Measurements from ENCODE around the gene CGREF1. TPM values are rescaled to one million over a fixed set of nuclear protein-coding genes. Genes with fewer than 3 reads are reported as not detected.

CGREF1 gene
- total RNA-seq, 5 donors from 2014 or later (not counting 1 experiment from before 2014, with no cell fraction given) = 0.21 to 1.1 (median 0.34) TPM; not detected in 1

- ATAC-seq (replicated peaks in 1 of 4) = no peak
- Mint-ChIP-seq H3K9me3 (no peaks in the 10 kb centered on the region), H3K4me3 (peak overlapping the region; percentile 66 to 84 (median 80)), H3K4me1 (peaks cover 33 to 37% (median 35%) of the 10 kb centered on the region in 3 donors), H3K27me3 (no peaks in the 10 kb centered on the region), H3K27ac (peak overlapping the region; percentile 11 to 27), H3K36me3 (no peaks in the 10 kb centered on the region)
- H3K36me3 ChIP-seq (ENCODE audit: control insufficient read depth in 2 of 2, extremely low read depth in 1 of 2, insufficient read depth in 1 of 2, low read length in 1 of 2) = no peaks in the 10 kb centered on the region
- POLR2A ChIA-PET = no interaction called here
- H3K27ac ChIP-seq (ENCODE audit: low read length) = no peak overlapping the region
- no peak for DNase-seq
- CTCF ChIA-PET = no interaction called here
- peaks cover 0 to 4% of the 10 kb centered on the region in 2 experiments for H3K27me3 ChIP-seq (replicated peaks in 1 of 2; ENCODE audit: control insufficient read depth in 2 of 2, extremely low read depth in 1 of 2, insufficient read depth in 2 of 2, low read length in 1 of 2)
- H3K4me3 ChIP-seq (ENCODE audit: control insufficient read depth in 1 of 2, extremely low read depth in 1 of 2, low read length in 1 of 2) = no peak overlapping the region
- no peaks in the 10 kb centered on the region for H3K9me3 ChIP-seq
- peaks cover 9 to 54% of the 10 kb centered on the region in 2 experiments for H3K4me1 ChIP-seq (ENCODE audit: control insufficient read depth in 1 of 2, extremely low read depth in 1 of 2, insufficient read depth in 2 of 2, low read length in 2 of 2)
- WGBS (ENCODE audit: insufficient coverage) = 92% methylated on average over 2 of the region's 6 CpGs
Observed at GRCh38 chr2:27084297-27085061, 34.4 kb downstream of the CGREF1 start.

DNA sequence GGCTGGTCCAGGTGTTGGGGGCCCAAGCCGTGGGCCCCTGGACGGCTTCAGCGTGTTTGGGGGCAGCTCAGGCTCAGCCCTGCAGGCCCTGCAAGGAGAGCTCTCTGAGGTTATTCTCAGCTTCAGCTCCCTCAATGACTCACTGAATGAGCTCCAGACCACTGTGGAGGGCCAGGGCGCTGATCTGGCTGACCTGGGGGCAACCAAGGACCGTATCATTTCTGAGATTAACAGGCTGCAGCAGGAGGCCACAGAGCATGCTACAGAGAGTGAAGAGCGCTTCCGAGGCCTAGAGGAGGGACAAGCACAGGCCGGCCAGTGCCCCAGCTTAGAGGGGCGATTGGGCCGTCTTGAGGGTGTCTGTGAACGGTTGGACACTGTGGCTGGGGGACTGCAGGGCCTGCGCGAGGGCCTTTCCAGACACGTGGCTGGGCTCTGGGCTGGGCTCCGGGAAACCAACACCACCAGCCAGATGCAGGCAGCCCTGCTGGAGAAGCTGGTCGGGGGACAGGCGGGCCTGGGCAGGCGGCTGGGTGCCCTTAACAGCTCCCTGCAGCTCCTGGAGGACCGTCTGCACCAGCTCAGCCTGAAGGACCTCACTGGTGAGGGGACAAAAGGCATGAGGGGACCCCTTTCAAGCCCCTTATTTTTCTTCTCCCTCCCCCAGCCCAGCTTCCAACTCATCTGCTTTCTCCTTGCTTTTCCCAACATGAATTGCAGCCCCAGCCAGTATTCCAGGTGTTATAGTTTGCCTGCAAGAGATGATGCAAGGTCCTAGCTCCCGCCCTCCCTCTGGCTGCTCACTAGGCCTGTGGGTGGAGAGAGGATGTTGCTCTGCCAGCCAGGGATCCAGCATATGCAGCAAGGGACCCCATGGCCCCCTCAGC is 35.3 kb downstream of the CGREF1 start:
- Mint-ChIP-seq H3K9me3 (no peaks in the 10 kb centered on the region), H3K36me3 (no peaks in the 10 kb centered on the region), H3K4me1 (peaks cover 33 to 37% (median 35%) of the 10 kb centered on the region in 3 donors), H3K27me3 (no peaks in the 10 kb centered on the region), H3K27ac (peak overlapping the region in 1 of 2 donors; percentile 48), H3K4me3 (peak overlapping the region in 2 of 3 donors; percentile 28 to 41)
- Histone ChIP-seq H3K4me1 (ENCODE audit: control insufficient read depth in 1 of 2, extremely low read depth in 1 of 2, insufficient read depth in 2 of 2, low read length in 2 of 2) (peaks cover 9 to 54% of the 10 kb centered on the region in 2 experiments), H3K27me3 (replicated peaks in 1 of 2; ENCODE audit: control insufficient read depth in 2 of 2, extremely low read depth in 1 of 2, insufficient read depth in 2 of 2, low read length in 1 of 2) (no peaks in the 10 kb centered on the region), H3K4me3 (ENCODE audit: control insufficient read depth in 1 of 2, extremely low read depth in 1 of 2, low read length in 1 of 2) (no peak overlapping the region), H3K36me3 (ENCODE audit: control insufficient read depth in 2 of 2, extremely low read depth in 1 of 2, insufficient read depth in 1 of 2, low read length in 1 of 2) (no peaks in the 10 kb centered on the region), H3K9me3 (no peaks in the 10 kb centered on the region), H3K27ac (ENCODE audit: low read length) (no peak overlapping the region)
- no peak for ATAC-seq (replicated peaks in 1 of 4)
- WGBS (ENCODE audit: insufficient coverage) = 98% methylated on average over 19 of the region's 20 CpGs
- ChIA-PET CTCF (no interaction called here), POLR2A (interaction anchor here in 1 of 2 donors (0.5 kb wide), 1 partner anchor 107 kb away, joined by 3 read pairs; no protein-coding TSS in a partner anchor)
- DNase-seq = no peak

DNA sequence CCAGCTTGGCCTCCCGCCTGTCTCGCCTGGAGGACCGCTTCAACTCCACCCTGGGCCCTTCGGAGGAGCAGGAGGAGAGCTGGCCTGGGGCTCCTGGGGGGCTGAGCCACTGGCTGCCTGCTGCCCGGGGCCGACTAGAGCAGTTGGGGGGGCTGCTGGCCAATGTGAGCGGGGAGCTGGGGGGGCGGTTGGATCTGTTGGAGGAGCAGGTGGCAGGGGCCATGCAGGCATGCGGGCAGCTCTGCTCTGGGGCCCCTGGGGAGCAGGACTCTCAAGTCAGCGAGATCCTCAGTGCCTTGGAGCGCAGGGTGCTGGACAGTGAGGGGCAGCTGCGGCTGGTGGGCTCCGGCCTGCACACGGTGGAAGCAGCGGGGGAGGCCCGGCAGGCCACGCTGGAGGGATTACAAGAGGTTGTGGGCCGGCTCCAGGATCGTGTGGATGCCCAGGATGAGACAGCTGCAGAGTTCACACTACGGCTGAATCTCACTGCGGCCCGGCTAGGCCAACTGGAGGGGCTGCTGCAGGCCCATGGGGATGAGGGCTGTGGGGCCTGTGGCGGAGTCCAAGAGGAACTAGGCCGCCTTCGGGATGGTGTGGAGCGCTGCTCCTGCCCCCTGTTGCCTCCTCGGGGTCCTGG is 36.0 kb downstream of the CGREF1 start:
- Histone ChIP-seq H3K27me3 (replicated peaks in 1 of 2; ENCODE audit: control insufficient read depth in 2 of 2, extremely low read depth in 1 of 2, insufficient read depth in 2 of 2, low read length in 1 of 2) (no peaks in the 10 kb centered on the region), H3K36me3 (ENCODE audit: control insufficient read depth in 2 of 2, extremely low read depth in 1 of 2, insufficient read depth in 1 of 2, low read length in 1 of 2) (no peaks in the 10 kb centered on the region), H3K9me3 (no peaks in the 10 kb centered on the region), H3K4me3 (ENCODE audit: control insufficient read depth in 1 of 2, extremely low read depth in 1 of 2, low read length in 1 of 2) (no peak overlapping the region), H3K4me1 (ENCODE audit: control insufficient read depth in 1 of 2, extremely low read depth in 1 of 2, insufficient read depth in 2 of 2, low read length in 2 of 2) (peaks cover 9 to 54% of the 10 kb centered on the region in 2 experiments), H3K27ac (ENCODE audit: low read length) (no peak overlapping the region)
- H3K9me3 Mint-ChIP-seq = no peaks in the 10 kb centered on the region
- H3K4me1 Mint-ChIP-seq = peaks cover 33 to 37% (median 35%) of the 10 kb centered on the region in 3 donors
- no peaks in the 10 kb centered on the region for H3K27me3 Mint-ChIP-seq
- H3K4me3 Mint-ChIP-seq = no peak overlapping the region
- POLR2A ChIA-PET = interaction anchor here in 1 of 2 donors (0.5 kb wide), 1 partner anchor 107 kb away, joined by 3 read pairs; no protein-coding TSS in a partner anchor
- CTCF ChIA-PET = no interaction called here
- H3K27ac Mint-ChIP-seq = no peak overlapping the region
- WGBS (ENCODE audit: insufficient coverage) = 92% methylated on average over 26 of the region's 27 CpGs
- ATAC-seq (replicated peaks in 1 of 4) (no peak), DNase-seq (no peak)
- H3K36me3 Mint-ChIP-seq = no peaks in the 10 kb centered on the region

DNA sequence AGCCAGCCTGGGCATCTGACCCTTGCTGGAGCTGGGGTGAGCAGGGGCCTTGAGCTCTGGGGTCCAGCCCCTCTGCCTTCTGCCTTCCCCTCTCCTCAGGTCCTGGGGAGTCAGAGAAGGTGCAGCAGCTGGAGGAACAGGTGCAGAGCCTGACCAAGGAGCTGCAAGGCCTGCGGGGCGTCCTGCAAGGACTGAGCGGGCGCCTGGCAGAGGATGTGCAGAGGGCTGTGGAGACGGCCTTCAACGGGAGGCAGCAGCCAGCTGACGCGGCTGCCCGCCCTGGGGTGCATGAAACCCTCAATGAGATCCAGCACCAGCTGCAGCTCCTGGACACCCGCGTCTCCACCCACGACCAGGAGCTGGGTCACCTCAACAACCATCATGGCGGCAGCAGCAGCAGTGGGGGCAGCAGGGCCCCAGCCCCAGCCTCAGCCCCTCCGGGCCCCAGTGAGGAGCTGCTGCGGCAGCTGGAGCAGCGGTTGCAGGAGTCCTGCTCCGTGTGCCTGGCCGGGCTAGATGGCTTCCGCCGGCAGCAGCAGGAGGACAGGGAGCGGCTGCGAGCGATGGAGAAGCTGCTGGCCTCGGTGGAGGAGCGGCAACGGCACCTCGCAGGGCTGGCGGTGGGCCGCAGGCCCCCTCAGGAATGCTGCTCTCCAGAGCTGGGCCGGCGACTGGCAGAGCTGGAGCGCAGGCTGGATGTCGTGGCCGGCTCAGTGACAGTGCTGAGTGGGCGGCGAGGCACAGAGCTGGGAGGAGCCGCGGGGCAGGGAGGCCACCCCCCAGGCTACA is 36.8 kb downstream of the CGREF1 start:
- peaks cover 28 to 37% (median 28%) of the 10 kb centered on the region in 3 donors for H3K4me1 Mint-ChIP-seq
- peaks cover 7 to 52% of the 10 kb centered on the region in 2 experiments for H3K4me1 ChIP-seq (ENCODE audit: control insufficient read depth in 1 of 2, extremely low read depth in 1 of 2, insufficient read depth in 2 of 2, low read length in 2 of 2)
- DNase-seq (no peak), ATAC-seq (replicated peaks in 1 of 4) (no peak)
- peak overlapping the region; percentile 99 to 100 for H3K27ac Mint-ChIP-seq
- H3K36me3 Mint-ChIP-seq = no peaks in the 10 kb centered on the region
- CTCF ChIA-PET = interaction anchor here in 1 of 2 donors (0.7 to 1.6 kb wide), 2 partner anchors 10 to 52 kb away, joined by 4 to 9 read pairs; partner anchors contain the start of genes OST4 and PREB
- POLR2A ChIA-PET = interaction anchor here (0.6 kb wide), 2 partner anchors 14 to 71 kb away, joined by 3 to 14 read pairs; no protein-coding TSS in a partner anchor
- H3K9me3 Mint-ChIP-seq = no peaks in the 10 kb centered on the region
- no peaks in the 10 kb centered on the region for H3K27me3 Mint-ChIP-seq
- H3K27ac ChIP-seq (ENCODE audit: low read length) = peak overlapping the region; percentile 80
- no peaks in the 10 kb centered on the region for H3K36me3 ChIP-seq (ENCODE audit: control insufficient read depth in 2 of 2, extremely low read depth in 1 of 2, insufficient read depth in 1 of 2, low read length in 1 of 2)
- H3K9me3 ChIP-seq = no peaks in the 10 kb centered on the region
- H3K4me3 Mint-ChIP-seq = peak overlapping the region in 1 of 3 donors; percentile 73
- no peaks in the 10 kb centered on the region for H3K27me3 ChIP-seq (replicated peaks in 1 of 2; ENCODE audit: control insufficient read depth in 2 of 2, extremely low read depth in 1 of 2, insufficient read depth in 2 of 2, low read length in 1 of 2)
- WGBS (ENCODE audit: insufficient coverage) = 95% methylated on average over 38 of the region's 38 CpGs
- no peak overlapping the region for H3K4me3 ChIP-seq (ENCODE audit: control insufficient read depth in 1 of 2, extremely low read depth in 1 of 2, low read length in 1 of 2)

GRCh38 chr2:27080603-27080936 is 38.4 kb downstream of the CGREF1 start:
- Mint-ChIP-seq H3K4me1 (peaks cover 30 to 43% (median 35%) of the 10 kb centered on the region in 3 donors), H3K36me3 (no peaks in the 10 kb centered on the region), H3K27me3 (no peaks in the 10 kb centered on the region), H3K27ac (peak overlapping the region; percentile 99 to 100), H3K9me3 (no peaks in the 10 kb centered on the region), H3K4me3 (peak overlapping the region in 1 of 3 donors; percentile 73)
- H3K27ac ChIP-seq (ENCODE audit: low read length) = peak overlapping the region; percentile 80
- CTCF ChIA-PET = interaction anchor here (0.6 to 1.6 kb wide), 5 partner anchors 9 to 120 kb away, joined by 3 to 9 read pairs (median 3); partner anchors contain the start of genes AGBL5 (in 1 of the 2) and OST4 (in 1 of the 2)
- no peak overlapping the region for H3K4me3 ChIP-seq (ENCODE audit: control insufficient read depth in 1 of 2, extremely low read depth in 1 of 2, low read length in 1 of 2)
- no peaks in the 10 kb centered on the region for H3K27me3 ChIP-seq (replicated peaks in 1 of 2; ENCODE audit: control insufficient read depth in 2 of 2, extremely low read depth in 1 of 2, insufficient read depth in 2 of 2, low read length in 1 of 2)
- peaks cover 10 to 48% of the 10 kb centered on the region in 2 experiments for H3K4me1 ChIP-seq (ENCODE audit: control insufficient read depth in 1 of 2, extremely low read depth in 1 of 2, insufficient read depth in 2 of 2, low read length in 2 of 2)
- H3K36me3 ChIP-seq (ENCODE audit: control insufficient read depth in 2 of 2, extremely low read depth in 1 of 2, insufficient read depth in 1 of 2, low read length in 1 of 2) = no peaks in the 10 kb centered on the region
- DNase-seq (no peak), ATAC-seq (replicated peaks in 1 of 4) (no peak)
- POLR2A ChIA-PET = no interaction called here
- no peaks in the 10 kb centered on the region for H3K9me3 ChIP-seq
- 96% methylated on average over 14 of the region's 14 CpGs for WGBS (ENCODE audit: insufficient coverage)

Data from T-cell (primary cell).